Measurements from ENCODE around the gene EBF3.

DNA sequence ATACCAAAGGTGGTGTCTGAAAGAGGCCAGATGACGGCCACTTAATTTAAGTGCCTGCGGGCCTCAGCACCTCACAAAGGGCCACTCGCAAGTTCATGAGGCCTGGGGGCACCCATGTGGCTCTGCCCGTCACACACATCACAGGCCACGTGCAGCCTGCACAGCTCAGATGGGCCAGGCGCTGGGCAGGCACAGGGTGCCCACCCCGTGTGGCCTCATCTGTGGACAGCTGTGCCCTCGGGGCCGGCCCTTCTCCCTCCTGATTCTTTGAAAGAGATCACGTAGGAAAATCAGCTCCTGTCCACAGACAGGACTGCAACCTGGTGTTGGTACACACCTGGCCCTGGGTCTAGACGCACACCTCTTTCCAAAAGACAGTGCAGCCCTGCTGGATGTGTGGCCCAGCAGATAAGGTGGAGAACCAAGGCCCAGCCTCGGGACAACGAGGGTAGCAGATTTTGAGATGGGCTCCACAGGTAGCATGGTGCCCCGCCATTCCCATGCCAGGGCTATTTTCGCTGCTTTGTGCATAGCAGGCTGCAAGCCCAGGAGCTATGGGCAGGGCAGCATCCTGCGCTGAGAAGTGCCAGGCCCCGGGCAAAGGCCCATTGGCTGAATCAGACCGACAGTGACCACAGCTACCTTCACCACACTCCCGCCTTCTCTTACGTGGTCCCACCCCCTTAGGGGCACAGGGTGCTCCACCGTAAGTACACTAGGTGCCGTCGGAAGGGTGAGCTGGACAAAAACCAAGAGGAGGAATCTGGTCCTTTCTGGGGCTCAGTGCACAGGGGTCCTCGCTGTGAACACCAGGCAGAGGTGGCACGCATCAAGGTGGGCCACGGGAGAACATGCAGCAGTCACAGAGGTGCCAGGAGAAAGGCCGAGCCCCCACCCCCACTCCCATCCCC lies 124.5 kb downstream of the EBF3 start:
- TF ChIP-seq, protein P1, sequence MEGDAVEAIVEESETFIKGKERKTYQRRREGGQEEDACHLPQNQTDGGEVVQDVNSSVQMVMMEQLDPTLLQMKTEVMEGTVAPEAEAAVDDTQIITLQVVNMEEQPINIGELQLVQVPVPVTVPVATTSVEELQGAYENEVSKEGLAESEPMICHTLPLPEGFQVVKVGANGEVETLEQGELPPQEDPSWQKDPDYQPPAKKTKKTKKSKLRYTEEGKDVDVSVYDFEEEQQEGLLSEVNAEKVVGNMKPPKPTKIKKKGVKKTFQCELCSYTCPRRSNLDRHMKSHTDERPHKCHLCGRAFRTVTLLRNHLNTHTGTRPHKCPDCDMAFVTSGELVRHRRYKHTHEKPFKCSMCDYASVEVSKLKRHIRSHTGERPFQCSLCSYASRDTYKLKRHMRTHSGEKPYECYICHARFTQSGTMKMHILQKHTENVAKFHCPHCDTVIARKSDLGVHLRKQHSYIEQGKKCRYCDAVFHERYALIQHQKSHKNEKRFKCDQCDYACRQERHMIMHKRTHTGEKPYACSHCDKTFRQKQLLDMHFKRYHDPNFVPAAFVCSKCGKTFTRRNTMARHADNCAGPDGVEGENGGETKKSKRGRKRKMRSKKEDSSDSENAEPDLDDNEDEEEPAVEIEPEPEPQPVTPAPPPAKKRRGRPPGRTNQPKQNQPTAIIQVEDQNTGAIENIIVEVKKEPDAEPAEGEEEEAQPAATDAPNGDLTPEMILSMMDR (conservative IDR thresholded peaks at IDR 0.05): no peak
- no peak for TF ChIP-seq EZH2 (IDR thresholded peaks at IDR 0.05; ENCODE audit: low read depth)

All from PC-9 (cell line).